Neural cell (in vitro differentiated cells): ENCODE results near the gene MAP2. TPM values are rescaled to one million over a fixed set of nuclear protein-coding genes. Genes with fewer than 3 reads are reported as not detected.

Experiments used
- H2AFZ ChIP-seq: fragments of 200-600, 300-800 bp; sonication (generic), shearing (Covaris generic); 2 replicates; pipeline ENCODE4 v1.6.0; 2014; ENCODE audit warnings: low read depth, mild to moderate bottlenecking, antibody characterized with exemption, low read length, moderate library complexity
- H3F3A ChIP-seq: fragments of 200-600 bp; shearing (Covaris generic); 2 replicates; pipeline ENCODE4 v1.6.1; 2016; ENCODE audit warnings: mild to moderate bottlenecking, moderate library complexity, mixed read lengths, antibody characterized with exemption, low read length; ENCODE audit not compliant: insufficient read depth, poor library complexity, severe bottlenecking
- H3K27ac ChIP-seq: fragments of 200-600, 300-800 bp; sonication (generic), shearing (Covaris generic); 2 replicates; pipeline ENCODE4 v1.5.1; 2014; ENCODE audit warnings: mild to moderate bottlenecking, low read length, moderate library complexity
- H3K27me3 ChIP-seq: fragments of 300-800, 200-600 bp; sonication (generic), shearing (Covaris generic); 2 replicates; pipeline ENCODE4 v1.6.0; 2014; ENCODE audit warnings: mild to moderate bottlenecking, low read depth, low read length, moderate library complexity; ENCODE audit not compliant: insufficient read depth
- H3K36me3 ChIP-seq: fragments of 300-800, 200-600 bp; sonication (generic), shearing (Covaris generic); 2 replicates; pipeline ENCODE4 v1.5.1; 2014; ENCODE audit warnings: mild to moderate bottlenecking, antibody characterized with exemption, low read length, moderate library complexity; ENCODE audit not compliant: insufficient read depth
- H3K4me2 ChIP-seq: fragments of 300-800, 200-600 bp; sonication (generic), shearing (Covaris generic); 2 replicates; pipeline ENCODE4 v1.6.0; 2014; ENCODE audit warnings: mild to moderate bottlenecking, low read length
- H3K4me3 ChIP-seq: fragments of 300-800, 200-600 bp; sonication (generic), shearing (Covaris generic); 2 replicates; pipeline ENCODE4 v1.5.1; 2014; ENCODE audit warnings: mild to moderate bottlenecking, low read length, moderate library complexity
- H3K79me2 ChIP-seq: fragments of 200-600 bp; shearing (Covaris generic); replicated peaks from 2 replicates; pipeline ENCODE4 v1.6.0; 2014; ENCODE audit warnings: mild to moderate bottlenecking, low read length, moderate library complexity; ENCODE audit not compliant: insufficient read depth
- H3K9ac ChIP-seq: fragments of 300-800, 200-600 bp; sonication (generic), shearing (Covaris generic); 2 replicates; pipeline ENCODE4 v1.6.1; 2016; ENCODE audit warnings: mild to moderate bottlenecking, low read length, mixed read lengths
- H3K9me2 ChIP-seq: fragments of 200-600 bp; shearing (Covaris generic); 2 replicates; pipeline ENCODE4 v1.6.1; 2016; ENCODE audit warnings: mild to moderate bottlenecking, low read length, mixed read lengths; ENCODE audit not compliant: insufficient read depth
- H3K9me3 ChIP-seq: fragments of 200-600, 300-800 bp; sonication (generic), shearing (Covaris generic); 2 replicates; pipeline ENCODE4 v1.6.1; 2016; ENCODE audit warnings: mild to moderate bottlenecking, mixed run types, low read length, moderate library complexity, mixed read lengths
- H4K20me1 ChIP-seq: fragments of 200-600 bp; shearing (Covaris generic); 2 replicates; pipeline ENCODE4 v1.6.1; 2016; ENCODE audit warnings: mild to moderate bottlenecking, mixed run types; ENCODE audit not compliant: insufficient read depth
- EP300 ChIP-seq: fragments of 450-650 bp; conservative IDR thresholded peaks from 2 replicates; pipeline ENCODE4 v1.6.1; 2014; ENCODE audit warnings: antibody characterized with exemption, mild to moderate bottlenecking, moderate library complexity; ENCODE audit not compliant: poor library complexity, severe bottlenecking
- EZH2 ChIP-seq: fragments of 200-600, 300-800 bp; shearing (Covaris generic), sonication (generic); IDR thresholded peaks from 2 replicates; pipeline ENCODE4 v1.6.1; 2014; ENCODE audit warnings: antibody characterized with exemption, low read length, borderline replicate concordance, mild to moderate bottlenecking; ENCODE audit not compliant: insufficient read depth, poor library complexity, severe bottlenecking
- MXI1 ChIP-seq: fragments of 450-650 bp; conservative IDR thresholded peaks from 2 replicates; pipeline ENCODE4 v1.6.1; 2014; ENCODE audit warnings: antibody characterized with exemption, mild to moderate bottlenecking; ENCODE audit not compliant: poor library complexity, severe bottlenecking
- POLR2AphosphoS5 ChIP-seq: IDR thresholded peaks from 2 replicates; pipeline ENCODE4 v1.6.1; 2012
- RAD21 ChIP-seq: fragments of 450-650 bp; conservative IDR thresholded peaks from 2 replicates; pipeline ENCODE4 v1.6.1; 2014; ENCODE audit warnings: antibody characterized with exemption, mild to moderate bottlenecking, moderate library complexity
- SMC3 ChIP-seq: fragments of 450-650 bp; conservative IDR thresholded peaks from 2 replicates; pipeline ENCODE4 v1.6.1; 2014; ENCODE audit warnings: antibody characterized with exemption, mild to moderate bottlenecking, moderate library complexity; ENCODE audit not compliant: poor library complexity
- TAF1 ChIP-seq: IDR thresholded peaks from 2 replicates; pipeline ENCODE4 v1.6.1; 2012; ENCODE audit warnings: low read depth
- polyA plus RNA-seq: library from polyadenylated mRNA; depleted of rRNA; stranded (reverse); fragments of >200 nt; gene quantifications from 2 replicates; pipeline ENCODE4 v1.2.3, GENCODE V29; 2014
- TF ChIP-seq, protein P1 (sequence below): fragments of 450-650 bp; IDR thresholded peaks from 2 replicates; pipeline ENCODE4 v1.5.1; 2014; ENCODE audit warnings: antibody characterized with exemption, mild to moderate bottlenecking, moderate library complexity; ENCODE audit not compliant: poor library complexity, severe bottlenecking

The MAP2 gene
- polyA plus RNA-seq, 1 donor from 2014 or later: 450 TPM

DNA sequence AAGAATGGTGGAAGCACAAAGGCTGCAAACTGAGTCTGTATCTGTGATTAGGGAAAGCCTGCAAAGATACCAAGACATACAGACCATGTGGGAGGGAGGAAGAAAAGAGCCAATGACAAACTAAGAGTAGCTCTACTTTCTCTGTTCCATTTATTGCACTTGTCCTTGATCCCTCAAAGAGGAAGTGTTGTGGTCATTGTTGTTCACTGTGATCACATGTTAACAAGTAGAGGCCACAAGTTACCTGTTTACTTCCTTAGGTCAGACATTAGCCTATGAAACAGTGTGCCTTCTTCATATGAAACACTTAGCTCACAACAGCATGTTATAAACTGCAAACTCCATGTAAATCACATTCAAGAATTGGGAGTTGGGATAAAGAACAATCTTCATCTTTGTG, 32.6 kb downstream of the MAP2 start:
- TF ChIP-seq SMC3 (no peak), EZH2 (no peak), EP300 (no peak), RAD21 (no peak), MXI1 (no peak), POLR2AphosphoS5 (no peak), TAF1 (no peak)
- TF ChIP-seq, protein P1, sequence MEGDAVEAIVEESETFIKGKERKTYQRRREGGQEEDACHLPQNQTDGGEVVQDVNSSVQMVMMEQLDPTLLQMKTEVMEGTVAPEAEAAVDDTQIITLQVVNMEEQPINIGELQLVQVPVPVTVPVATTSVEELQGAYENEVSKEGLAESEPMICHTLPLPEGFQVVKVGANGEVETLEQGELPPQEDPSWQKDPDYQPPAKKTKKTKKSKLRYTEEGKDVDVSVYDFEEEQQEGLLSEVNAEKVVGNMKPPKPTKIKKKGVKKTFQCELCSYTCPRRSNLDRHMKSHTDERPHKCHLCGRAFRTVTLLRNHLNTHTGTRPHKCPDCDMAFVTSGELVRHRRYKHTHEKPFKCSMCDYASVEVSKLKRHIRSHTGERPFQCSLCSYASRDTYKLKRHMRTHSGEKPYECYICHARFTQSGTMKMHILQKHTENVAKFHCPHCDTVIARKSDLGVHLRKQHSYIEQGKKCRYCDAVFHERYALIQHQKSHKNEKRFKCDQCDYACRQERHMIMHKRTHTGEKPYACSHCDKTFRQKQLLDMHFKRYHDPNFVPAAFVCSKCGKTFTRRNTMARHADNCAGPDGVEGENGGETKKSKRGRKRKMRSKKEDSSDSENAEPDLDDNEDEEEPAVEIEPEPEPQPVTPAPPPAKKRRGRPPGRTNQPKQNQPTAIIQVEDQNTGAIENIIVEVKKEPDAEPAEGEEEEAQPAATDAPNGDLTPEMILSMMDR: no peak
- Histone ChIP-seq H3K9me2 (no peaks in the 10 kb centered on the region), H3K27ac (no peak overlapping the region), H3K79me2 (peaks cover 81% of the 10 kb centered on the region), H3F3A (no peaks in the 10 kb centered on the region), H2AFZ (no peak overlapping the region), H3K4me2 (no peak overlapping the region), H3K9ac (no peak overlapping the region), H3K9me3 (no peaks in the 10 kb centered on the region), H4K20me1 (peaks cover 10% of the 10 kb centered on the region), H3K27me3 (no peaks in the 10 kb centered on the region), H3K36me3 (peaks cover 5% of the 10 kb centered on the region), H3K4me3 (no peak overlapping the region)

DNA sequence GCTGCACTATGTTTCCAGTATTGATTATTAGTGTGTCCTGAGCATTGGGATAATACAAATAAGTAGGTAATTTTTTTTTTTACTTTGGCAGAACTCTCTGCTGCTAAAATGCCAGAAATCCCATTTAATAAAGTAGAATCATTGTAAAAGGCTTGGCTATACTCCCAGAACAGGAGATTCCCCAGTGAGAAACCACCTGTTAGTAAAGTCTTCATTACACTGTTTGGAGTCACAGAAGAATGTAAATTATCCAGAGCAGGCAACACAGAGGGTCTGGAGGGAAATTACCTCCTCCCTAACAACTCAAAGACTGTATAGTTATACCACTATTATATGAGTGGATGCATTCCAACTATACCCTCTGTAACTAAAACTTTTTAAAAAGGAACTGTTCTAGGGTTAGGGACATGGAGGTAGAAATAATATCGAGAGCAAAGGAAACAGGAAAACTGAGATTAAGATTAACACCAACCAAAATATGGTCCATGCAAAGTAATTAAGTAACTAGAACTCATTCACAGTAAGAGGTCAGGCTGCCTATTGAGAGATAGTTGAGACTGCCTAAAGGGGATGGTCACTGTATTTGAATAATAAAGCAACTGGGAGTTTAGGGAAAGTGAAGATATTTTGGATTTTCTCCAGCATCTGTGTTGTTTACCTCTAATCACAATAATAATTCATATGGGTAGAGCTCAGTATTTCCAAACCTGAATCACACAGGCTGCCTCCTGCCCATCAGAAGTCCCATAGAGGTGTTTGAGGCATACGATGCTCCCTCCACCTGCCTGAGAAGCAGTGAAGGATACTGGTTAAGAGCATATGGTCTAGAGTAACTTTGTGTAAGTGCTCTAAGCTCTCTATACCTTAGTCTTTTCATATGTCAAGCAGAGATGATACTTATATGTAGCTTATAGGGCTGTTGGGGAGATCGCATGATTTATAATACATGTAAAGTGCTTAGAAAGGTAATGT, 34.4 kb downstream of the MAP2 start:
- Histone ChIP-seq H3K79me2 (peaks cover 81% of the 10 kb centered on the region), H4K20me1 (peaks cover 10% of the 10 kb centered on the region), H3K4me3 (no peak overlapping the region), H3K9me2 (no peaks in the 10 kb centered on the region), H3K9me3 (no peaks in the 10 kb centered on the region), H3F3A (no peaks in the 10 kb centered on the region), H3K9ac (no peak overlapping the region), H3K36me3 (peaks cover 5% of the 10 kb centered on the region), H3K4me2 (no peak overlapping the region), H3K27me3 (no peaks in the 10 kb centered on the region), H3K27ac (no peak overlapping the region), H2AFZ (no peak overlapping the region)
- TF ChIP-seq, protein P1: no peak
- TF ChIP-seq MXI1 (no peak), EZH2 (no peak), TAF1 (no peak), POLR2AphosphoS5 (no peak), RAD21 (no peak)

DNA sequence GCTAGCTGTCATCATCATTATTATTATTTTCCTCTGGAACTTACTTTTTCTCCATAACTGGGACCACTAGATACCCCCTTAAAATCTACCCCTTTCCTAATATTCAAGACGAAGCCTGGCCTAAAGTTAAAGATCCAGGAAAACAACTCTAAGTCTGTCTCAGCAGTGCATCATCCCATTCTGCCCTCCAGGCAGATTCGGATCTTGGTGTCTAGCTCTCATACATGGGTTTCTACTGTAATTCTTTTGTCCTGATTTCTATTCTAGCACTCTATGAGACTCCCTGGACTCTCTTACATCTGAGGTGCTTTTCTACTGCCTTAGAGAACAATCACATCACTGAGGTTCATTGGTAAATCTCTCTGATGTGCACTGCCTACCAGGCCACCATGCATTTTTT, 35.5 kb downstream of the MAP2 start:
- H3K9ac ChIP-seq: no peak overlapping the region
- no peak for TF ChIP-seq RAD21

More for the DNA sequence above, 35.5 kb downstream of the MAP2 start:
- Histone ChIP-seq H4K20me1 (peaks cover 10% of the 10 kb centered on the region), H3K9me2 (no peaks in the 10 kb centered on the region), H3K4me2 (no peak overlapping the region), H3F3A (peaks cover 6% of the 10 kb centered on the region), H3K27ac (no peak overlapping the region), H3K79me2 (peaks cover 87% of the 10 kb centered on the region), H3K27me3 (no peaks in the 10 kb centered on the region), H3K9me3 (no peaks in the 10 kb centered on the region), H2AFZ (no peak overlapping the region), H3K4me3 (no peak overlapping the region), H3K36me3 (peaks cover 5% of the 10 kb centered on the region)
